Trophoblast cell (in vitro differentiated cells and primary cell): ENCODE data around the gene MCL1.

Source experiments
- DNase-seq, 2 donors: peaks; one replicate each; pipeline ENCODE4 v3.0.0-alpha.2; 2016
- H2AFZ ChIP-seq: 2 replicates; pipeline ENCODE4 v1.6.1; 2013; ENCODE audit warnings: low read length, moderate library complexity, mild to moderate bottlenecking; ENCODE audit not compliant: insufficient read depth, poor library complexity
- H2AK5ac ChIP-seq: 2 replicates; pipeline ENCODE4 v1.6.1; 2013; ENCODE audit warnings: mild to moderate bottlenecking, low read length
- H2BK120ac ChIP-seq: 2 replicates; pipeline ENCODE4 v1.6.1; 2013; ENCODE audit warnings: low read length, mild to moderate bottlenecking, moderate library complexity; ENCODE audit not compliant: insufficient read depth, poor library complexity
- H2BK12ac ChIP-seq: 2 replicates; pipeline ENCODE4 v1.6.1; 2013; ENCODE audit warnings: mild to moderate bottlenecking, low read length, moderate library complexity
- H2BK5ac ChIP-seq: 2 replicates; pipeline ENCODE4 v1.6.1; 2013; ENCODE audit warnings: low read length, low read depth, moderate library complexity, mild to moderate bottlenecking; ENCODE audit not compliant: poor library complexity
- H3K14ac ChIP-seq: 2 replicates; pipeline ENCODE4 v1.6.1; 2013; ENCODE audit warnings: mild to moderate bottlenecking, low read length
- H3K18ac ChIP-seq: 2 replicates; pipeline ENCODE4 v1.6.1; 2013; ENCODE audit warnings: mild to moderate bottlenecking, low read length
- H3K23ac ChIP-seq: 2 replicates; pipeline ENCODE4 v1.6.1; 2013; ENCODE audit warnings: low read length
- H3K27ac ChIP-seq: 2 replicates; pipeline ENCODE4 v1.5.1; 2013; ENCODE audit warnings: low read depth, mild to moderate bottlenecking, inconsistent platforms, low read length, moderate library complexity
- H3K27me3 ChIP-seq: 2 replicates; pipeline ENCODE4 v1.6.1; 2013; ENCODE audit warnings: inconsistent platforms, mild to moderate bottlenecking, low read length, moderate library complexity; ENCODE audit not compliant: insufficient read depth
- H3K36me3 ChIP-seq, 2 experiments: 1 replicate in 1 of 2; 2 replicates in 1 of 2; pipeline ENCODE4 v1.6.1; 2013; ENCODE audit warnings: low read length in 2 of 2, mild to moderate bottlenecking in 2 of 2, moderate library complexity in 1 of 2; ENCODE audit not compliant: insufficient read depth in 2 of 2, control insufficient read depth in 1 of 2
- H3K4ac ChIP-seq: 2 replicates; pipeline ENCODE4 v1.6.1; 2013; ENCODE audit warnings: low read depth, mild to moderate bottlenecking, low read length, moderate library complexity
- H3K4me1 ChIP-seq, 2 experiments: 1 replicate in 1 of 2; 2 replicates in 1 of 2; pipeline ENCODE4 v1.6.1; 2013; ENCODE audit warnings: low read length in 2 of 2, mild to moderate bottlenecking in 2 of 2, moderate library complexity in 1 of 2; ENCODE audit not compliant: insufficient read depth in 2 of 2, control insufficient read depth in 1 of 2
- H3K4me2 ChIP-seq: 2 replicates; pipeline ENCODE4 v1.6.1; 2013; ENCODE audit warnings: inconsistent platforms, mild to moderate bottlenecking, low read length, moderate library complexity
- H3K4me3 ChIP-seq: 2 replicates; pipeline ENCODE4 v1.5.1; 2013; ENCODE audit warnings: mild to moderate bottlenecking, low read depth, low read length, inconsistent platforms
- H3K79me1 ChIP-seq: one replicate; pipeline ENCODE4 v1.6.1; 2013; ENCODE audit warnings: low read length
- H3K79me2 ChIP-seq: 2 replicates; pipeline ENCODE4 v1.6.1; 2013; ENCODE audit warnings: low read length, mild to moderate bottlenecking; ENCODE audit not compliant: control insufficient read depth, insufficient read depth, poor library complexity
- H3K9ac ChIP-seq: 2 replicates; pipeline ENCODE4 v1.6.1; 2013; ENCODE audit warnings: mild to moderate bottlenecking, low read length
- H3K9me3 ChIP-seq: 2 replicates; pipeline ENCODE4 v1.6.1; 2013; ENCODE audit warnings: low read depth, mild to moderate bottlenecking, control low read depth, inconsistent platforms, low read length; ENCODE audit not compliant: insufficient read depth
- H4K12ac ChIP-seq: 2 replicates; pipeline ENCODE4 v1.6.1; 2013; ENCODE audit warnings: low read depth, mild to moderate bottlenecking, low read length, moderate library complexity
- H4K8ac ChIP-seq: 2 replicates; pipeline ENCODE4 v1.6.1; 2013; ENCODE audit warnings: low read depth, mild to moderate bottlenecking, low read length, moderate library complexity
- H4K91ac ChIP-seq: one replicate; pipeline ENCODE4 v1.6.1; 2013; ENCODE audit warnings: low read depth, mild to moderate bottlenecking, low read length, moderate library complexity
- WGBS: extraction: QIAGEN DNeasy Blood & Tissue Kit; methylation state at CpG from one replicate; pipeline ENCODE4 v1.1.7; 2013; ENCODE audit warnings: missing lambda C conversion rate; ENCODE audit not compliant: insufficient read length, insufficient coverage; ENCODE audit errors: extremely low coverage; 5-methylcytosine and 5-hydroxymethylcytosine counted together

MCL1 gene

GRCh38 chr1:150620919-150621318 is 41.5 kb upstream of the MCL1 start:
- no CpG with 5 or more reads among the region's 2 CpGs for WGBS
- H3K79me2 ChIP-seq = peaks cover 2% of the 10 kb centered on the region
- no peak overlapping the region for H3K18ac ChIP-seq
- no peak overlapping the region for H3K23ac ChIP-seq
- H3K36me3 ChIP-seq = peaks cover 23 to 45% of the 10 kb centered on the region in 2 experiments
- H3K14ac ChIP-seq = no peak overlapping the region
- no peak overlapping the region for H2BK120ac ChIP-seq
- H3K79me1 ChIP-seq = no peaks in the 10 kb centered on the region
- H2BK5ac ChIP-seq = no peak overlapping the region
- no peak overlapping the region for H2AK5ac ChIP-seq
- H3K4me3 ChIP-seq = no peak overlapping the region
- H2AFZ ChIP-seq = no peak overlapping the region
- H3K27ac ChIP-seq = no peak overlapping the region
- H3K4me2 ChIP-seq = no peak overlapping the region
- no peak overlapping the region for H4K8ac ChIP-seq
- H3K4ac ChIP-seq = no peak overlapping the region
- H2BK12ac ChIP-seq = no peak overlapping the region
- H3K27me3 ChIP-seq = no peaks in the 10 kb centered on the region
- H3K9ac ChIP-seq = no peak overlapping the region
- no peak overlapping the region for H4K12ac ChIP-seq
- no peak for DNase-seq
- peaks cover 7 to 8% of the 10 kb centered on the region in 2 experiments for H3K4me1 ChIP-seq
- no peak overlapping the region for H4K91ac ChIP-seq
- no peaks in the 10 kb centered on the region for H3K9me3 ChIP-seq

GRCh38 chr1:150619576-150620509 is 40.4 kb upstream of the MCL1 start:
- H3K9ac ChIP-seq = no peak overlapping the region
- no peak overlapping the region for H2AK5ac ChIP-seq
- H2AFZ ChIP-seq = no peak overlapping the region
- H3K27me3 ChIP-seq = no peaks in the 10 kb centered on the region
- peaks cover 2% of the 10 kb centered on the region for H3K9me3 ChIP-seq
- no peak overlapping the region for H3K4me3 ChIP-seq
- peaks cover 1% of the 10 kb centered on the region for H3K79me1 ChIP-seq
- H4K8ac ChIP-seq = no peak overlapping the region
- peaks cover 24 to 42% of the 10 kb centered on the region in 2 experiments for H3K36me3 ChIP-seq
- H3K4me1 ChIP-seq = peaks cover 7 to 8% of the 10 kb centered on the region in 2 experiments
- no peak overlapping the region for H2BK120ac ChIP-seq
- peaks cover 2% of the 10 kb centered on the region for H3K79me2 ChIP-seq
- WGBS = no CpG with 5 or more reads among the region's 4 CpGs
- H3K4me2 ChIP-seq = no peak overlapping the region
- H3K18ac ChIP-seq = no peak overlapping the region
- no peak overlapping the region for H3K4ac ChIP-seq
- H3K23ac ChIP-seq = no peak overlapping the region
- no peak overlapping the region for H3K27ac ChIP-seq
- no peak for DNase-seq
- H3K14ac ChIP-seq = no peak overlapping the region
- no peak overlapping the region for H2BK12ac ChIP-seq
- H4K12ac ChIP-seq = no peak overlapping the region
- no peak overlapping the region for H2BK5ac ChIP-seq
- H4K91ac ChIP-seq = no peak overlapping the region

GRCh38 chr1:150615346-150616201 is 36.2 kb upstream of the MCL1 start:
- Histone ChIP-seq H3K23ac (no peak overlapping the region), H3K79me2 (no peaks in the 10 kb centered on the region), H3K14ac (no peak overlapping the region), H2BK12ac (no peak overlapping the region), H3K4ac (no peak overlapping the region), H3K4me1 (peaks cover 6 to 11% of the 10 kb centered on the region in 2 experiments), H3K79me1 (peaks cover 5% of the 10 kb centered on the region), H4K12ac (no peak overlapping the region), H3K27me3 (no peaks in the 10 kb centered on the region), H3K4me2 (no peak overlapping the region), H3K18ac (no peak overlapping the region), H3K9ac (no peak overlapping the region), H2BK120ac (no peak overlapping the region), H4K8ac (no peak overlapping the region), H2BK5ac (no peak overlapping the region), H3K9me3 (peaks cover 2% of the 10 kb centered on the region), H3K36me3 (peaks cover 16 to 25% of the 10 kb centered on the region in 2 experiments), H2AK5ac (no peak overlapping the region), H3K4me3 (no peak overlapping the region), H3K27ac (no peak overlapping the region), H2AFZ (no peak overlapping the region), H4K91ac (no peak overlapping the region)
- no peak for DNase-seq
- WGBS = no CpG with 5 or more reads among the region's 12 CpGs

- no peak overlapping the region for H3K23ac ChIP-seq
- H3K27me3 ChIP-seq = no peaks in the 10 kb centered on the region
- H3K4me1 ChIP-seq = peaks cover 6 to 13% of the 10 kb centered on the region in 2 experiments
- H3K4me3 ChIP-seq = no peak overlapping the region
- peaks cover 8% of the 10 kb centered on the region for H3K79me1 ChIP-seq
- H3K14ac ChIP-seq = no peak overlapping the region
- H3K18ac ChIP-seq = no peak overlapping the region
- WGBS = no CpG with 5 or more reads among the region's 12 CpGs
- no peak overlapping the region for H2AK5ac ChIP-seq
- no peak overlapping the region for H2BK12ac ChIP-seq
- H2BK5ac ChIP-seq = no peak overlapping the region
- H2BK120ac ChIP-seq = no peak overlapping the region
- H3K36me3 ChIP-seq = peaks cover 7 to 11% of the 10 kb centered on the region in 2 experiments
- H4K12ac ChIP-seq = no peak overlapping the region
- no peak overlapping the region for H3K4me2 ChIP-seq
- no peak overlapping the region for H3K4ac ChIP-seq
- no peak overlapping the region for H4K91ac ChIP-seq
- no peaks in the 10 kb centered on the region for H3K79me2 ChIP-seq
- H3K9me3 ChIP-seq = peaks cover 2% of the 10 kb centered on the region
- no peak overlapping the region for H3K9ac ChIP-seq
- peak; percentile 37 to 71 for DNase-seq
- H2AFZ ChIP-seq = no peak overlapping the region
- peak overlapping the region; percentile 42 for H3K27ac ChIP-seq
- no peak overlapping the region for H4K8ac ChIP-seq
Observed at GRCh38 chr1:150613061-150613920, 33.9 kb upstream of the MCL1 start.
